ENCODE data around the gene APLN.

- no peak for TF ChIP-seq POLR2A (IDR thresholded peaks at IDR 0.05; ENCODE audit: low read depth, low read length)
- no peak for TF ChIP-seq TAF1 (IDR thresholded peaks at IDR 0.05; ENCODE audit: borderline replicate concordance, low read depth, low read length)
Measured at GRCh38 chrX:129658429-129658828, 3.7 kb upstream of the APLN start.
